Fibroblast of skin of left biceps (primary cell): ENCODE results near the gene TPP1.
A peak's percentile ranks its signal among the peaks of the same experiment; 100 is the strongest.

ENCODE experiments used
- DNase-seq, 2 experiments: peaks; one replicate each; pipeline ENCODE4 v3.0.0-alpha.2; 2013; ENCODE audit warnings: low read depth in 2 of 2

TPP1 gene

GRCh38 chr11:6587360-6587953 is 31.8 kb downstream of the TPP1 start:
- no peak for DNase-seq

- no peak for DNase-seq
These were observed 32.5 kb downstream of the TPP1 start for GRCh38 chr11:6586434-6587359.

GRCh38 chr11:6584528-6584927 is 34.7 kb downstream of the TPP1 start:
- DNase-seq = no peak

GRCh38 chr11:6583584-6583983 is 35.6 kb downstream of the TPP1 start:
- DNase-seq = no peak

GRCh38 chr11:6579681-6580080 is 39.5 kb downstream of the TPP1 start:
- DNase-seq = no peak

- DNase-seq = no peak
These were observed 41.1 kb downstream of the TPP1 start for GRCh38 chr11:6578134-6578533.

- DNase-seq = peak; percentile 77 to 80
These were observed 42.5 kb downstream of the TPP1 start for GRCh38 chr11:6576471-6577373.

- DNase-seq = no peak
These were observed 44.2 kb downstream of the TPP1 start for GRCh38 chr11:6574816-6575715.

GRCh38 chr11:6572215-6572614 is 47.0 kb downstream of the TPP1 start:
- peak; percentile 57 to 58 for DNase-seq

GRCh38 chr11:6571434-6572008 is 47.7 kb downstream of the TPP1 start:
- no peak for DNase-seq

GRCh38 chr11:6570691-6571427 is 48.4 kb downstream of the TPP1 start:
- DNase-seq = no peak

GRCh38 chr11:6569706-6570105 is 49.5 kb downstream of the TPP1 start:
- no peak for DNase-seq

GRCh38 chr11:6568191-6568918 is 50.9 kb downstream of the TPP1 start:
- peak; percentile 62 to 69 for DNase-seq

- DNase-seq = no peak
These were observed 51.9 kb downstream of the TPP1 start for GRCh38 chr11:6567371-6567745.

- DNase-seq = no peak
These were observed 52.4 kb downstream of the TPP1 start for GRCh38 chr11:6566704-6567370.

- DNase-seq = no peak
These were observed 53.1 kb downstream of the TPP1 start for GRCh38 chr11:6565988-6566703.

- DNase-seq = no peak
These were observed 53.9 kb downstream of the TPP1 start for GRCh38 chr11:6565325-6565724.

GRCh38 chr11:6563667-6564066 is 55.6 kb downstream of the TPP1 start:
- no peak for DNase-seq
